SH-SY5Y (cell line): ENCODE measurements around the gene WSCD1.

ENCODE experiments used
- GATA2 ChIP-seq: IDR thresholded peaks from 2 replicates; pipeline ENCODE4 v1.6.1; 2011; ENCODE audit warnings: mild to moderate bottlenecking, low read depth, low read length
- GATA3 ChIP-seq: IDR thresholded peaks from 2 replicates; pipeline ENCODE4 v1.6.1; 2011; ENCODE audit warnings: low read depth, mild to moderate bottlenecking, low read length, moderate library complexity

DNA sequence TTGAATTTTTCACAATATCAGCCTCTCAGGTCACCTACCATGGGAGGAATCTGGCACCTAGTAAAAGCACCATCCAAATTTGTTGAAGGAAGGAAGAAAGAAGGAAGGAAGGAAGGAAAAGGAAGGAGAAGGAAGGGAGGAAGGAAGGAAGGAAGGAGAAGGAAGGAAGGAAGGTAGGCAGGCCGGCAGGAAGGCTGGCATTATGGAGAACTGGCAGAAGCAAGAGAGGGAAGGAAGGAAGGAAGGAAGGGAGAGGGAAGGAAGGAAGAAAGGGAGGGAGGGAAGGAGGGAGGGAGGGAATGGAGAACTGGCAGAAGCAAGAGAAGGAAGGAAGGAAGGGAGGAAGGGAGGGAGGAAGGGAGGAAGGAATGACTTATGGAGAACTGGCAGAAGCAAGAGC, 24.3 kb downstream of the WSCD1 start:
- TF ChIP-seq GATA2 (no peak), GATA3 (no peak)
